Non-pigmented ciliary epithelial cell (primary cell): ENCODE data around the gene SAC3D1.
A peak's percentile ranks its signal among the peaks of the same experiment; 100 is the strongest.

Source experiments
- DNase-seq: peaks from one replicate; pipeline ENCODE4 v3.0.0-alpha.2; 2010; ENCODE audit warnings: low read depth

The SAC3D1 gene

GRCh38 chr11:65060913-65061408 lies 20.0 kb downstream of the SAC3D1 start:
- DNase-seq: no peak

- no peak for DNase-seq
These were observed 22.5 kb downstream of the SAC3D1 start for GRCh38 chr11:65063532-65063931.

GRCh38 chr11:65064847-65065240 lies 23.8 kb downstream of the SAC3D1 start:
- DNase-seq: no peak

GRCh38 chr11:65065851-65066250 lies 24.8 kb downstream of the SAC3D1 start:
- DNase-seq: no peak

GRCh38 chr11:65066315-65066714 lies 25.3 kb downstream of the SAC3D1 start:
- no peak for DNase-seq

- DNase-seq: no peak
These were observed 25.8 kb downstream of the SAC3D1 start for GRCh38 chr11:65066805-65067291.

- no peak for DNase-seq
These were observed 26.4 kb downstream of the SAC3D1 start for GRCh38 chr11:65067446-65067845.

- no peak for DNase-seq
These were observed 28.2 kb downstream of the SAC3D1 start for GRCh38 chr11:65069217-65069616.

GRCh38 chr11:65071907-65072630 lies 31.1 kb downstream of the SAC3D1 start:
- no peak for DNase-seq

- DNase-seq: no peak
These were observed 31.6 kb downstream of the SAC3D1 start for GRCh38 chr11:65072631-65072966.

- DNase-seq: no peak
These were observed 36.4 kb downstream of the SAC3D1 start for GRCh38 chr11:65077451-65077850.

- DNase-seq: no peak
These were observed 37.1 kb downstream of the SAC3D1 start for GRCh38 chr11:65078151-65078550.

GRCh38 chr11:65078786-65079342 lies 37.9 kb downstream of the SAC3D1 start:
- DNase-seq: no peak

GRCh38 chr11:65083134-65083833 lies 42.3 kb downstream of the SAC3D1 start:
- no peak for DNase-seq

- DNase-seq: peak; percentile 75
These were observed 43.0 kb downstream of the SAC3D1 start, which contains the start of the genes CDCA5 and ZFPL1 for GRCh38 chr11:65083834-65084597. CDCA5 (minus strand) TSS chr11:65084040; CDS start chr11:65083978, 62 bp downstream. ZFPL1 (plus strand) TSS chr11:65084222; CDS start chr11:65084699, 477 bp downstream.

- DNase-seq: no peak
These were observed 43.8 kb downstream of the SAC3D1 start for GRCh38 chr11:65084598-65085375.

- DNase-seq: no peak
These were observed 44.4 kb downstream of the SAC3D1 start for GRCh38 chr11:65085446-65085845.

- no peak for DNase-seq
These were observed 45.8 kb downstream of the SAC3D1 start for GRCh38 chr11:65086809-65087208.

GRCh38 chr11:65087216-65087615 lies 46.2 kb downstream of the SAC3D1 start:
- DNase-seq: no peak

GRCh38 chr11:65087827-65088226 lies 46.8 kb downstream of the SAC3D1 start:
- DNase-seq: no peak

- DNase-seq: no peak
These were observed 48.6 kb downstream of the SAC3D1 start for GRCh38 chr11:65089621-65090020.
